K562 (cell line): Measurements from ENCODE around the gene PRRT1. TPM values are rescaled to one million over a fixed set of nuclear protein-coding genes. Genes with fewer than 3 reads are reported as not detected.

Experiments
- BRD4 ChIP-seq: fragments of 200-600 bp; sonication (generic); IDR thresholded peaks from 2 replicates; pipeline ENCODE4 v1.6.1; 2017; ENCODE audit warnings: inconsistent platforms
- E2F3 ChIP-seq: fragments of 250-450 bp; sonication (Bioruptor Pico); IDR thresholded peaks from 2 replicates; pipeline ENCODE4 v1.4.0; 2020; ENCODE audit warnings: mild to moderate bottlenecking
- ETV6 ChIP-seq, 3 experiments: fragments of 150-350 bp in 1 of 3; sonication (generic) in 1 of 3; formaldehyde crosslinking in 1 of 3; IDR thresholded peaks; 2 replicates each; pipeline versions ENCODE4 v1.6.1 to v1.8.0; 2014 to 2022; ENCODE audit warnings: borderline replicate concordance in 2 of 3, low read depth in 2 of 3, antibody characterized with exemption in 1 of 3, low read length in 1 of 3, mild to moderate bottlenecking in 1 of 3, missing genetic modification reagents in 1 of 3
- KAT8 ChIP-seq: fragments of 450-650 bp; IDR thresholded peaks from 2 replicates; pipeline ENCODE4 v1.6.1; 2016; ENCODE audit warnings: low read depth, mild to moderate bottlenecking
- L3MBTL2 ChIP-seq: fragments of 450-650 bp; IDR thresholded peaks from 2 replicates; pipeline ENCODE4 v1.6.1; 2016; ENCODE audit warnings: mild to moderate bottlenecking, moderate library complexity
- MBD1 ChIP-seq: fragments of 250-450 bp; sonication (Bioruptor Pico); IDR thresholded peaks from 2 replicates; pipeline ENCODE4 v1.8.0; 2022; ENCODE audit warnings: inconsistent platforms
- OTX1 ChIP-seq: fragments of 450-650 bp; formaldehyde crosslinking; IDR thresholded peaks from 2 replicates; pipeline ENCODE4 v1.4.0; 2022; ENCODE audit warnings: mild to moderate bottlenecking
- POLR2AphosphoS5 ChIP-seq: IDR thresholded peaks from 2 replicates; pipeline ENCODE4 v1.6.1; 2011; ENCODE audit warnings: mild to moderate bottlenecking, low read depth, low read length, moderate library complexity; ENCODE audit not compliant: control insufficient read depth, insufficient read depth
- POLR3A ChIP-seq: IDR thresholded peaks from 2 replicates; pipeline ENCODE4 v1.6.1; 2011; ENCODE audit warnings: borderline replicate concordance, mild to moderate bottlenecking, moderate library complexity; ENCODE audit not compliant: insufficient read length, insufficient read depth; ENCODE audit errors: extremely low read depth
- PRMT5 ChIP-seq: sonication (generic); formaldehyde crosslinking; IDR thresholded peaks from 2 replicates; pipeline ENCODE4 v1.5.0; 2020; ENCODE audit warnings: missing genetic modification reagents
- RBM34 ChIP-seq: fragments of 200-400 bp; formaldehyde crosslinking; IDR thresholded peaks from 2 replicates; pipeline ENCODE4 v1.6.1; 2018; ENCODE audit warnings: low read length, borderline replicate concordance; ENCODE audit not compliant: insufficient read depth
- RFX5 ChIP-seq: IDR thresholded peaks from 2 replicates; pipeline ENCODE4 v1.6.1; 2011; ENCODE audit warnings: low read depth, mild to moderate bottlenecking, improper control_type of control experiment, low read length
- SAP30 ChIP-seq: fragments of 200-600 bp; sonication (generic); IDR thresholded peaks from 2 replicates; pipeline ENCODE4 v1.6.1; 2012; ENCODE audit warnings: borderline replicate concordance, low read depth, mild to moderate bottlenecking, moderate library complexity, low read length, control low read depth, inconsistent platforms; ENCODE audit not compliant: insufficient read depth, poor library complexity, severe bottlenecking
- SP1 ChIP-seq: sonication (generic); formaldehyde crosslinking; IDR thresholded peaks from 2 replicates; pipeline ENCODE4 v1.8.1; 2022; ENCODE audit warnings: mild to moderate bottlenecking, missing genetic modification reagents
- TEAD2 ChIP-seq: fragments of 450-650 bp; IDR thresholded peaks from 2 replicates; pipeline ENCODE4 v1.6.1; 2016; ENCODE audit warnings: missing genetic modification characterization, control low read depth, missing compliant biosample characterization
- TOE1 ChIP-seq, 2 experiments: fragments of 450-650 bp in 1 of 2; sonication (generic) in 1 of 2; formaldehyde crosslinking in 1 of 2; IDR thresholded peaks; 2 replicates each; pipeline versions ENCODE4 v1.7.1 to v1.8.0; 2016 to 2022; ENCODE audit warnings: borderline replicate concordance in 2 of 2, mild to moderate bottlenecking in 2 of 2, antibody characterized with exemption in 1 of 2, inconsistent platforms in 1 of 2, low read depth in 1 of 2, missing genetic modification reagents in 1 of 2, moderate library complexity in 1 of 2
- ZBTB8A ChIP-seq: fragments of 450-650 bp; IDR thresholded peaks from 2 replicates; pipeline ENCODE4 v1.6.1; 2018; ENCODE audit warnings: mild to moderate bottlenecking, moderate library complexity; ENCODE audit not compliant: partially characterized antibody
- ZKSCAN3 ChIP-seq: fragments of 250-450 bp; sonication (Bioruptor Pico); IDR thresholded peaks from 2 replicates; pipeline ENCODE4 v1.4.0; 2020
- ZNF212 ChIP-seq: fragments of 450-650 bp; formaldehyde crosslinking; IDR thresholded peaks from 2 replicates; pipeline ENCODE4 v1.4.0; 2020; ENCODE audit warnings: mild to moderate bottlenecking
- ZNF217 ChIP-seq: sonication (generic); formaldehyde crosslinking; IDR thresholded peaks from 2 replicates; pipeline ENCODE4 v1.8.0; 2022; ENCODE audit warnings: mild to moderate bottlenecking, missing genetic modification reagents
- ZNF224 ChIP-seq: sonication (generic); formaldehyde crosslinking; IDR thresholded peaks from 2 replicates; pipeline ENCODE4 v1.8.0; 2022; ENCODE audit warnings: mild to moderate bottlenecking, missing genetic modification reagents
- ZNF263 ChIP-seq: sonication (generic); formaldehyde crosslinking; IDR thresholded peaks from 2 replicates; pipeline ENCODE4 v1.8.0; 2022; ENCODE audit warnings: mild to moderate bottlenecking, missing genetic modification reagents, borderline replicate concordance
- ZNF274 ChIP-seq: IDR thresholded peaks from 2 replicates; pipeline ENCODE4 v1.6.1; 2011; ENCODE audit warnings: low read depth, mild to moderate bottlenecking, low read length, moderate library complexity, borderline replicate concordance
- ZNF311 ChIP-seq: fragments of 250-450 bp; sonication (Bioruptor Pico); IDR thresholded peaks from 2 replicates; pipeline ENCODE4 v1.4.0; 2020; ENCODE audit warnings: mild to moderate bottlenecking, moderate library complexity
- ZNF589 ChIP-seq: fragments of 200-800 bp; sonication (Bioruptor generic); IDR thresholded peaks from 2 replicates; pipeline ENCODE4 v1.6.1; 2016; ENCODE audit warnings: low read depth, missing genetic modification characterization, missing compliant biosample characterization
- ZNF780A ChIP-seq: fragments of 250-450 bp; sonication (Bioruptor Pico); IDR thresholded peaks from 2 replicates; pipeline ENCODE4 v1.5.0; 2021; ENCODE audit warnings: mild to moderate bottlenecking
- ZNF785 ChIP-seq: fragments of 250-450 bp; sonication (Bioruptor Pico); IDR thresholded peaks from 2 replicates; pipeline ENCODE4 v1.4.0; 2020; ENCODE audit warnings: mild to moderate bottlenecking
- polyA plus RNA-seq, 8 experiments: library from polyadenylated mRNA; depleted of rRNA in 4 of 8; stranded (reverse) in 5 of 8; unstranded in 3 of 8; fragments of >200 nt; fragmentation: Nextera tagmentation in 2 of 8; fragmentation: Illumina TruSeq in 1 of 8; extraction: Ambion mirVana in 2 of 8; extraction: Trizol in 1 of 8; gene quantifications; 2 replicates each; pipeline versions ENCODE4 v1.2.1 to v1.2.3, GENCODE V29; 2011 to 2014; ENCODE audit warnings: inconsistent platforms in 1 of 8, missing spikeins in 1 of 8
- total RNA-seq, 7 experiments: library from RNA; depleted of rRNA in 6 of 7; stranded (reverse); fragments of >200 nt in 6 of 7; fragmentation: Illumina TruSeq in 2 of 7; extraction: Trizol in 2 of 7; gene quantifications; 2 replicates each; pipeline versions ENCODE4 v1.2.1 to v1.2.3, GENCODE V29; 2011 to 2021; ENCODE audit warnings: low replicate concordance in 1 of 7

The PRRT1 gene
- total and polyA plus RNA-seq, 9 of the 15 experiments (the other 6 are each of a cell fraction or from before 2014, with no cell fraction given): 0.14 to 3.5 (median 0.41) TPM

- TF ChIP-seq ETV6 (IDR thresholded peaks at IDR 0.05; ENCODE audit: borderline replicate concordance in 1 of 2, low read depth in 2 of 2, low read length in 1 of 2) (no peak), ETV6 (CRISPR knock-in tag; IDR thresholded peaks at IDR 0.05; ENCODE audit: borderline replicate concordance) (no peak), ZBTB8A (no peak), E2F3 (CRISPR knock-in tag) (no peak), BRD4 (no peak), POLR2AphosphoS5 (peak; percentile 34; the same call in 1 of the 2 replicates), PRMT5 (no peak), ZKSCAN3 (CRISPR knock-in tag) (no peak), ZNF263 (CRISPR knock-in tag) (peak; percentile 67; the same call in 1 of the 2 replicates), ZNF780A (no peak), SAP30 (no peak), ZNF274 (no peak), RFX5 (no peak), TEAD2 (tag) (peak; percentile 38; the same call in 1 of the 2 replicates), ZNF785 (CRISPR knock-in tag) (no peak), ZNF224 (0 out of 2 replicates have a peak, but pooled peaks have one; percentile 61), ZNF311 (CRISPR knock-in tag) (no peak), SP1 (no peak), L3MBTL2 (no peak; the same call in 1 of the 2 replicates), MBD1 (no peak), ZNF212 (CRISPR knock-in tag) (no peak), ZNF589 (CRISPR knock-in tag) (0 out of 2 replicates have a peak, but pooled peaks have one; percentile 37), OTX1 (CRISPR knock-in tag) (peak; percentile 65; the same call in 1 of the 2 replicates), TOE1 (IDR thresholded peaks at IDR 0.05; ENCODE audit: borderline replicate concordance) (peak; percentile 77), TOE1 (CRISPR knock-in tag; IDR thresholded peaks at IDR 0.05; ENCODE audit: borderline replicate concordance, low read depth) (no peak), POLR3A (no peak), ZNF217 (CRISPR knock-in tag) (no peak), KAT8 (no peak), RBM34 (no peak)
These were observed 43.3 kb upstream of the PRRT1 start (continued) for GRCh38 chr6:32194825-32195651.
